Right lobe of liver (tissue), 6 donors: ENCODE results near the gene NKD2. TPM values are rescaled to one million over a fixed set of nuclear protein-coding genes. Genes with fewer than 3 reads are reported as not detected.

Experiments
- ATAC-seq, 4 donors: fragments of 200-7000 bp; cut with Tn5 transposase; one replicate each; pipeline ENCODE4 v1.9.1; 2020; ENCODE audit warnings: mild to moderate bottlenecking in 4 of 4, moderate library complexity in 4 of 4
- DNase-seq, 3 donors: peaks; one replicate each; pipeline ENCODE4 v3.0.0-alpha.2; 2020
- H3K27ac ChIP-seq, 3 donors: fragments of 200-600 bp; one replicate each; pipeline ENCODE4 v1.8.0; 2022
- H3K27me3 ChIP-seq, 2 donors: fragments of 200-600 bp; one replicate each; pipeline ENCODE4 v1.8.0; 2022
- H3K36me3 ChIP-seq, 4 donors: fragments of 200-600 bp; sonication (generic) in 1 of 4; one replicate each; pipeline versions ENCODE4 v1.5.1 to v1.8.0; 2017 to 2022; ENCODE audit warnings: control low read depth in 1 of 4
- H3K4me1 ChIP-seq, 4 donors: fragments of 200-600 bp; sonication (generic) in 1 of 4; one replicate each; pipeline versions ENCODE4 v1.5.1 to v1.8.0; 2017 to 2022; ENCODE audit warnings: control low read depth in 1 of 4
- H3K4me3 ChIP-seq, 3 donors: fragments of 200-600 bp; one replicate each; pipeline ENCODE4 v1.8.0; 2022
- H3K9me3 ChIP-seq, 4 donors: fragments of 200-600 bp; sonication (generic) in 1 of 4; one replicate each; pipeline versions ENCODE4 v1.5.1 to v1.8.0; 2017 to 2022; ENCODE audit warnings: control low read depth in 1 of 4
- CTCF ChIP-seq, 4 donors: fragments of 200-600 bp in 3 of 4; fragments of 450-650 bp in 1 of 4; IDR thresholded peaks; one replicate each; pipeline versions ENCODE4 v1.5.1 to v1.8.0; 2016 to 2022; ENCODE audit warnings: antibody characterized with exemption in 4 of 4, mild to moderate bottlenecking in 2 of 4
- POLR2A ChIP-seq: fragments of 450-650 bp; IDR thresholded peaks from one replicate; pipeline ENCODE4 v1.6.1; 2017; ENCODE audit warnings: antibody characterized with exemption, mild to moderate bottlenecking
- WGBS: methylation state at CpG from one replicate; pipeline ENCODE4 v1.1.6; 2018; ENCODE audit warnings: low coverage, low lambda C conversion rate; ENCODE audit not compliant: insufficient coverage; ENCODE audit errors: missing lambda C conversion rate; 5-methylcytosine and 5-hydroxymethylcytosine counted together
- intact Hi-C, 2 donors: fragments of 100-400 bp; cut with DNase I; formaldehyde crosslinking; loops; one replicate each; pipeline versions ENCODE4 v1.11.2 to v1.14.1; 2022
- total RNA-seq, 6 experiments: library from RNA; depleted of rRNA in 2 of 6; stranded (reverse); fragments of >200 nt in 2 of 6; fragmentation: NEBNext Ultra II Directional in 3 of 6; extraction: Animal tissue kit (Norgen Biotek cat#: 25700) in 3 of 6; gene quantifications; one replicate each; pipeline versions ENCODE4 v1.1.0 to v1.2.4, GENCODE V29; 2016 to 2023
- donor health status: DM: no; HTN: yes; CAD: no.
- donor health status: DM: no; HTN: no; CAD: no.
- donor health status: DM: no; HTN: no; CAD: no.
- donor health status: DM: no; HTN: yes; CAD: no.
- donor health status: DM: no; HTN: yes; CAD: no.

The NKD2 gene
- total RNA-seq, 6 experiments from 2014 or later: 0.93 to 2.9 (median 2.2) TPM

DNA sequence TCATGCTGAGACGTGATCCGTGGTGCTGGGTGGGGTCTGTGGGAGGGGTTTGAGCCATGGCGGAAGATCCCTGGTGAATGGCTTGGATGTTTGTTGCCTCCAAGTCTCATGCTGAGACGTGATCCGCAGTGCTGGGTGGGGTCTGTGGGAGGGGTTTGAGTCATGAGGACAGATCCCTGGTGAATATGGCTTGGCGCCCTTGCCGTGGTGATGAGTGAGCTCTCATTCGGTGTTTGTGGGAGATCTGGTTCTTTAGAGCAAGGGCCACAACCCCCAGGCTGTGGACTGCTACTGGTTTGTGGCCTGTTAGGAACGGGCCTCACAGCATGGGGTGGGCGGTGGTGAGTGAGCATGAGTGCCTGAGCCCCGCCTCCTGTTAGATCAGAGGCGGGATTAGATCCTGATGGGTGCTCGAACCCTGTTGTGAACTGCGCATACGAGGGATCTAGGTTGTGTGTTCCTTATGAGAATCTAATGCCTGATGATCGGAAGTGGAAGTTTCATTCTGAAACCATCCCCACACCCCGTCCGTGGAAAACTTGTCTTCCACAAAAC lies 31.2 kb downstream of the NKD2 start:
- H3K36me3 ChIP-seq: no peaks in the 10 kb centered on the region
- no peak overlapping the region for H3K27ac ChIP-seq
- ATAC-seq: no peak
- no peak overlapping the region for H3K4me3 ChIP-seq
- TF ChIP-seq POLR2A (no peak), CTCF (IDR thresholded peaks at IDR 0.05) (no peak)
- H3K4me1 ChIP-seq: no peaks in the 10 kb centered on the region
- intact Hi-C loops: no loop called here
- H3K9me3 ChIP-seq: no peaks in the 10 kb centered on the region
- no peaks in the 10 kb centered on the region for H3K27me3 ChIP-seq
- 96% methylated on average over 4 of the region's 18 CpGs for WGBS
- peak in 1 of 3 donors; percentile 8 for DNase-seq

DNA sequence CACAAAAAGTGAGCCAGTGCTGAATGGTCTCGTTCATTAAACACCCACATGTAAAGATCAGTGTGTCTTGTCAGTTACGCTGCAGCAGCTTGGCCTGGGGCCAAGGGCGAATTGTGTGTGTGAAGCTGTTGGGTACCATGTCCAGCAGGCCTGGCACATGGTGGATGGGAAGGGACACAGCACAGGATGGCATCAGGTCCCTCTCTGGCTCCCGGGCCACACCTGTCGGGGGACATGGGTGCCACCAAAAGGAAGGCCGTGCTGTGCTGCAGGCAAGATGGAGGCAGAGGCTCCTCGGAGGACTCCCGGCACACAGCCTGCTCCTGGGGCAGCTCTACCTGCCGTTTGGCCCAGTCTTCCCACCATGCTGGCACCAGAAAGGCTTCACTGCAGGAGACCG lies 32.0 kb downstream of the NKD2 start:
- Histone ChIP-seq H3K27ac (no peak overlapping the region), H3K4me3 (no peak overlapping the region), H3K4me1 (no peaks in the 10 kb centered on the region), H3K27me3 (no peaks in the 10 kb centered on the region), H3K36me3 (no peaks in the 10 kb centered on the region), H3K9me3 (no peaks in the 10 kb centered on the region)
- WGBS: 86% methylated on average over 7 of the region's 10 CpGs
- DNase-seq: peak in 2 of 3 donors; percentile 15 to 35
- intact Hi-C loops: no loop called here
- ATAC-seq: no peak
- TF ChIP-seq CTCF (IDR thresholded peaks at IDR 0.05) (no peak), POLR2A (no peak)

DNA sequence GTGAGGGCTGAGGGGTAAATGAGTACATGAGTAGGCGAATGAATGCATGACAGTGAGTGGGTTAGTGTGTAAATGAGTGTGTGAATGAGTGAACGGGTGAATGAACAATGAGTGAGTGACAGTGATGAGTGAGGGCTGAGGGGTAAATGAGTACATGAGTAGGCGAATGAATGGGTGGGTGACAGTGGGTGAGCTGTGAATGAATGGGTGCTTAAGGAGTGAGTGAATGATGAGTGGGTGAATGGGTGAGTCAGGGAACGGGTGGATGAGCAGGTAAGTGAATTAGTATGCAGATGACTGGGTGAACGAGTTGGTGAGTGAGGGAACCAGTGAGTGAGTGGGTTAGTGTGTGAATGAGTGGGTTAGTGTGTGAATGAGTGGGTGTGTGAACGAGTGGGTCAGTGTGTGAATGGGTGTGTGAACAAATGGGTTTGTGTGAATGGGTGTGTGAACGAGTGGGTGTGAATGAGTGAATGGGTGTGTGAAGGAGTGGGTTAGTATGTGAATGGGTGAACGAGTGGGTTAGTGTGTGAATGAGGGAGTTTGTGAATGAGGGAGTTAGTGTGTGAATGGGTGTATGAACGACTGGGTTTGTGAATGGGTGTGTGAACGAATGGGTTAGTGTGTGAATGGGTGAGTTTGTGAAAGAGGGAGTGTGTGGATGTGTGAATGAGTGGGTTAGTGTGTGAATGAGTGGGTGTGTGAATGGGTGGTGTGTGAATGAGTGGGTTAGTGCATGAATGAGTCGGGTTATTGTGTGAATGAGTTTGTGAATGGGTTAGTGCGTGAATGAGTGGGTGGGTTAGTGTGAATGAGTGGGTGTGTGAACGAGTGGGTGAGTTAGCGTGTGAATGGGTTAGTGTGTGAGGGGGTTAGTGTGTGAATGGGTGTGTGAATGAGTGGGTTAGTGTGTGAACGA lies 32.9 kb downstream of the NKD2 start:
- no peak for DNase-seq
- Histone ChIP-seq H3K4me1 (no peaks in the 10 kb centered on the region), H3K27ac (no peak overlapping the region), H3K36me3 (no peaks in the 10 kb centered on the region), H3K4me3 (no peak overlapping the region), H3K27me3 (no peaks in the 10 kb centered on the region), H3K9me3 (no peaks in the 10 kb centered on the region)
- intact Hi-C loops: no loop called here
- TF ChIP-seq CTCF (IDR thresholded peaks at IDR 0.05) (no peak), POLR2A (no peak)
- ATAC-seq: no peak
- 77% methylated on average over 15 of the region's 15 CpGs for WGBS

DNA sequence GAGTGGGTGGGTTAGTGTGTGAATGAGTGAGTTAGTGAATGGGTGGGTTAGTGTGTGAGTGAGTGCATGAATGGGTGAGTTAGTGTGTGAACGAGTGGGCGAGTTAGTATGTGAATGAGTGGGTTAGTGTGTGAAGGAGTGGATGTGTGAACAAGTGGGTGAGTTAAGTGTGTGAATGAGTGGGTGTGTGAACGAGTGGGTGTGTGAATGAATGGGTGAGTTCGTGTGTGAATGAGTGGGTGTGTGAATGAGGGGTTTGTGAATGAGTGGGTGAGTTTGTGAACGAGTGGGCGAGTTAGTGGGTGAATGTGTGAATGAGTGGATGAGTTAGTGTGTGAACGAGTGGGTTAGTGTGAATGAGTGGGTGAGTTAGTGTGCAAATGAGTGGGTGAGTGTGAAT lies 34.0 kb downstream of the NKD2 start:
- no peak for DNase-seq
- ATAC-seq: no peak
- H3K4me1 ChIP-seq: no peaks in the 10 kb centered on the region
- H3K27ac ChIP-seq: no peak overlapping the region
- H3K27me3 ChIP-seq: no peaks in the 10 kb centered on the region
- H3K36me3 ChIP-seq: no peaks in the 10 kb centered on the region
- WGBS: 70% methylated on average over 7 of the region's 7 CpGs
- H3K9me3 ChIP-seq: no peaks in the 10 kb centered on the region
- intact Hi-C loops: no loop called here
- TF ChIP-seq POLR2A (no peak), CTCF (IDR thresholded peaks at IDR 0.05) (no peak)
- no peak overlapping the region for H3K4me3 ChIP-seq
